Heart left ventricle (tissue), 16 donors: ENCODE measurements around the gene IFFO2. TPM values are rescaled to one million over a fixed set of nuclear protein-coding genes. Genes with fewer than 3 reads are reported as not detected.

Source experiments
- ATAC-seq, 4 donors: fragments of 200-7000 bp; cut with Tn5 transposase; one replicate each; pipeline ENCODE4 v1.9.1; 2020 to 2022; ENCODE audit warnings: moderate library complexity in 4 of 4, mild to moderate bottlenecking in 3 of 4, moderate number of reproducible peaks in 1 of 4
- DNase-seq, 5 donors: peaks; one replicate each; pipeline ENCODE4 v3.0.0-alpha.2; 2020
- H3K27ac ChIP-seq, 12 donors: fragments of 200-600 bp; sonication (generic) in 4 of 12; one replicate each; pipeline versions ENCODE4 v1.5.0 to v1.8.0; 2016 to 2022; ENCODE audit warnings: mild to moderate bottlenecking in 2 of 12
- H3K27me3 ChIP-seq, 9 donors: fragments of 200-600 bp; sonication (generic) in 2 of 9; one replicate each; pipeline versions ENCODE4 v1.5.1 to v1.8.0; 2016 to 2022; ENCODE audit warnings: mild to moderate bottlenecking in 3 of 9
- H3K36me3 ChIP-seq, 9 donors: fragments of 200-600 bp; sonication (generic) in 2 of 9; one replicate each; pipeline versions ENCODE4 v1.5.0 to v1.8.0; 2018 to 2022; ENCODE audit warnings: mild to moderate bottlenecking in 2 of 9
- H3K4me1 ChIP-seq, 12 donors: fragments of 200-600 bp; sonication (generic) in 4 of 12; one replicate each; pipeline versions ENCODE4 v1.5.0 to v1.8.0; 2016 to 2022; ENCODE audit warnings: mild to moderate bottlenecking in 3 of 12
- H3K4me3 ChIP-seq, 12 donors: fragments of 200-600 bp; sonication (generic) in 4 of 12; one replicate each; pipeline versions ENCODE4 v1.5.0 to v1.8.0; 2017 to 2022; ENCODE audit warnings: mild to moderate bottlenecking in 9 of 12, moderate library complexity in 4 of 12
- H3K9me3 ChIP-seq, 12 donors: fragments of 200-600 bp; sonication (generic) in 4 of 12; one replicate each; pipeline versions ENCODE4 v1.5.0 to v1.8.0; 2016 to 2022; ENCODE audit warnings: mild to moderate bottlenecking in 1 of 12
- POLR2A ChIP-seq, 2 donors: fragments of 450-650 bp; IDR thresholded peaks; one replicate each; pipeline ENCODE4 v1.6.1; 2017; ENCODE audit warnings: antibody characterized with exemption in 2 of 2, mild to moderate bottlenecking in 2 of 2, moderate library complexity in 2 of 2
- WGBS, 4 donors: extraction: QIAGEN DNeasy Blood & Tissue Kit in 2 of 4; methylation state at CpG; one replicate each; pipeline versions ENCODE4 v1.1.5 to v1.1.7; 2013 to 2018; 5-methylcytosine and 5-hydroxymethylcytosine counted together
- intact Hi-C, 10 donors: fragments of 100-400 bp; cut with DNase I; formaldehyde crosslinking; loops; one replicate each; pipeline versions ENCODE4 v1.11.1 to v1.14.2; 2022
- polyA plus RNA-seq, 2 donors: library from polyadenylated mRNA; stranded (reverse); fragments of 200-250 nt; gene quantifications; one replicate each; pipeline ENCODE4 v1.2.3, GENCODE V29; 2013
- total RNA-seq, 9 donors: library from RNA; depleted of rRNA in 2 of 9; stranded (reverse); fragments of >200 nt in 2 of 9; fragmentation: NEBNext Ultra II Directional in 3 of 9; extraction: Animal tissue kit (Norgen Biotek cat#: 25700) in 3 of 9; gene quantifications; one replicate each; pipeline versions ENCODE4 v1.1.0 to v1.2.4, GENCODE V29; 2016 to 2023
- TF ChIP-seq, protein P1 (sequence below), 12 donors: fragments of 200-600 bp; sonication (generic) in 4 of 12; IDR thresholded peaks; one replicate each; pipeline versions ENCODE4 v1.5.0 to v1.8.0; 2018 to 2022; ENCODE audit warnings: antibody characterized with exemption in 12 of 12, mild to moderate bottlenecking in 5 of 12
- donor health status: ischemic (EF 13 %, LVEDD 7.1; RV severe dilation, severe dysfunction).
- donor health status: healthy with polysubstance abuse.
- donor health status: DM: no; HTN: yes; CAD: no.
- donor health status: DM: no; HTN: no; CAD: no.
- donor health status: ischemic (EF 25% LVEDD 6.9; RV normal size, moderate dysfunction).
- donor health status: ischemic (EF 25% LVEDD 5.7; RV mildly dilated, moderate dysfunction).
- donor health status: healthy.
- donor health status: DM: yes; HTN: yes; CAD: no.
- donor health status: ischemic (EF 35%, LVEDD 5.7; RV mildly dilated, moderate dysfunction).
- donor health status: nonischemic (EF 11% LVEDD 7.7; RV severe dilation, severe dysfunction).
- donor health status: DM: yes; HTN: yes; CAD: no.
- donor health status: PGD.
- donor health status: ischemic (EF 29% LVEDD 5.4; RV normal size, mild dysfunction).
- donor health status: nonischemic (EF 23%, LVEDD 6.1; RV moderate dilation, normal function).

IFFO2 gene
- total and polyA plus RNA-seq, 11 donors = 2.5 to 9.0 (median 4.9) TPM

DNA sequence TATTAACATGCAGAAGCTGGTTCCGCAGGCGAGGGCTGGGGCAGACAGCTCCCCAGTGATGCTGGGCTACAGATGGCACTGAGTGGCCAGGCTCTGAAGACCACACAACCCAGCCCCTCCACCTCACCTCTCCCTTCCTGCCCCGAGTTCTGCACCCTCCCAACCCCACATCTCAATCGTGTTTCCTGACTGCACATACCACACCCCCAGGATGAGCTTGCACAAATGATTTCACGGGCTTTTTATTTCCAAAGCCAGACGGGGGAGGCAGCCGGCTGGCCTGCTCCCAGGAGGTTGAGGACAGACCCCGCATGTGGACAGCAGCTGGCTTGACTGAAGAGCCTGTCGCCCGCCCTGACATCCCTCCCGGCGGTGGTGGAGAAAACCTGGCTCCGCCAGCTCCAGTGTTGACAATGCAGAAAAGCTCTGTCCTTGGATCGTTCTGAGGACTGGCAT is 32.7 kb downstream of the IFFO2 start:
- H3K4me3 ChIP-seq = peak overlapping the region in 2 of 12 donors; percentile 4 to 6
- WGBS, 4 donors = 27 to 52% (median 41%) methylated on average over 10 to 14 of the region's 14 CpGs
- no peaks in the 10 kb centered on the region for H3K27me3 ChIP-seq
- intact Hi-C loops = loop anchor here in 6 of 10 donors (2.0 to 5.0 kb wide), 6 partner anchors 17 to 34 kb away; partner anchors contain the start of gene IFFO2 (in 3 of the 6)
- peaks cover 0 to 15% (median 6%) of the 10 kb centered on the region in 9 donors for H3K36me3 ChIP-seq
- no peaks in the 10 kb centered on the region for H3K9me3 ChIP-seq
- peak overlapping the region; percentile 57 to 97 (median 92) for H3K27ac ChIP-seq
- DNase-seq (peak in 4 of 5 donors; percentile 52 to 67 (median 59)), ATAC-seq (peak in 2 of 4 donors; percentile 3 to 43)
- TF ChIP-seq, protein P1, sequence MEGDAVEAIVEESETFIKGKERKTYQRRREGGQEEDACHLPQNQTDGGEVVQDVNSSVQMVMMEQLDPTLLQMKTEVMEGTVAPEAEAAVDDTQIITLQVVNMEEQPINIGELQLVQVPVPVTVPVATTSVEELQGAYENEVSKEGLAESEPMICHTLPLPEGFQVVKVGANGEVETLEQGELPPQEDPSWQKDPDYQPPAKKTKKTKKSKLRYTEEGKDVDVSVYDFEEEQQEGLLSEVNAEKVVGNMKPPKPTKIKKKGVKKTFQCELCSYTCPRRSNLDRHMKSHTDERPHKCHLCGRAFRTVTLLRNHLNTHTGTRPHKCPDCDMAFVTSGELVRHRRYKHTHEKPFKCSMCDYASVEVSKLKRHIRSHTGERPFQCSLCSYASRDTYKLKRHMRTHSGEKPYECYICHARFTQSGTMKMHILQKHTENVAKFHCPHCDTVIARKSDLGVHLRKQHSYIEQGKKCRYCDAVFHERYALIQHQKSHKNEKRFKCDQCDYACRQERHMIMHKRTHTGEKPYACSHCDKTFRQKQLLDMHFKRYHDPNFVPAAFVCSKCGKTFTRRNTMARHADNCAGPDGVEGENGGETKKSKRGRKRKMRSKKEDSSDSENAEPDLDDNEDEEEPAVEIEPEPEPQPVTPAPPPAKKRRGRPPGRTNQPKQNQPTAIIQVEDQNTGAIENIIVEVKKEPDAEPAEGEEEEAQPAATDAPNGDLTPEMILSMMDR (IDR thresholded peaks at IDR 0.05) = no peak
- TF ChIP-seq POLR2A (IDR thresholded peaks at IDR 0.05) = no peak
- H3K4me1 ChIP-seq = peaks cover 21 to 74% (median 62%) of the 10 kb centered on the region in 12 donors

DNA sequence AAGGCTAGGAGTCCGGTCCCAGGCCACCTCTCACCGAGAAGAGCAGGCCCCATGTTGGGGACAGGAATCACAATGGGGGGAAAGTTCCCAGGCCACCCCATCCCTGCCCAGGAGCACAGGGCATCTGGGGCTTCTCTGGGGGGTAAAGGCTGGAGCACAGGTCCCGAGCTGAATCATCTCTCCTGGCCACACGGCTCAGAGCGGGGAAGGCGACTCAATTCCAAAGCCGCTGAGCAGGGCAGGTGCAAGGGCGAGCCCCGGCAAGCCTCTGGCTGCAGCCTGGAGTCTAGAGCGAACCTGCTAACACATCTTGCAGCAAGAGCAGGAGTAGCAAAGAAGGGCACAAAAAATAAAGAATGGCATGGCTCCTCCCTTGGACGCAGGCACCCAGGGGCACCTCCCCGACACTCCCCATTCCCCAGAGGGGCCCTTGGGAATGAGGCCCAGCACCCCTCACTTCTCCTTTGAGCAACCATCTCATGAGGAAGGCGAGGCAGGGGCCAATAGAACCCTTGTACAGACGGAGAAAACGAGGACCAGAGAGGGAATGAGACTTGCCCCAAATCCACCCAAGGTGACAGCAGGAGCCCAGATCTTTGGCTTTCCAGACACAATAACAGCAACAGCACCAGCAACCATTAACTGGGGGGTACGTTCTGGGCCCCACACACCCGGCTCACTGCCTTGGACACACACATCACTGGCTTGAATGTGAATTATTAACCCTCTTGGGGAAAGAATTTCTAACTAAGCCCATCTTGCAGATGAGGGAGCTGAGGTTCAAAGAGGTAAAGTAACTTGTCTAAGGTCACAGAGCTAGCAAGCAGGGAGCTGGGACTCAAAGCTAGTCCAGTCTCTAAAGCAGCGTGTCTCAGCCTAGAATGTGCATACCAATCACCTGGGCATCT is 33.4 kb downstream of the IFFO2 start:
- ATAC-seq (no peak), DNase-seq (no peak)
- no peaks in the 10 kb centered on the region for H3K9me3 ChIP-seq
- H3K27me3 ChIP-seq = no peaks in the 10 kb centered on the region
- H3K4me1 ChIP-seq = peaks cover 18 to 67% (median 57%) of the 10 kb centered on the region in 12 donors
- peak overlapping the region; percentile 57 to 97 (median 92) for H3K27ac ChIP-seq
- peaks cover 0 to 15% (median 8%) of the 10 kb centered on the region in 9 donors for H3K36me3 ChIP-seq
- peak overlapping the region in 7 of 12 donors; percentile 12 to 40 (median 20) for H3K4me3 ChIP-seq
- 63 to 67% (median 65%) methylated on average over 17 to 18 of the region's 18 CpGs for WGBS, 4 donors
- TF ChIP-seq POLR2A (IDR thresholded peaks at IDR 0.05) = no peak
- TF ChIP-seq, protein P1 (IDR thresholded peaks at IDR 0.05) = no peak
- intact Hi-C loops = loop anchor here in 6 of 10 donors (2.0 to 5.0 kb wide), 5 partner anchors 28 to 34 kb away; partner anchors contain the start of gene IFFO2 (in 3 of the 6)

DNA sequence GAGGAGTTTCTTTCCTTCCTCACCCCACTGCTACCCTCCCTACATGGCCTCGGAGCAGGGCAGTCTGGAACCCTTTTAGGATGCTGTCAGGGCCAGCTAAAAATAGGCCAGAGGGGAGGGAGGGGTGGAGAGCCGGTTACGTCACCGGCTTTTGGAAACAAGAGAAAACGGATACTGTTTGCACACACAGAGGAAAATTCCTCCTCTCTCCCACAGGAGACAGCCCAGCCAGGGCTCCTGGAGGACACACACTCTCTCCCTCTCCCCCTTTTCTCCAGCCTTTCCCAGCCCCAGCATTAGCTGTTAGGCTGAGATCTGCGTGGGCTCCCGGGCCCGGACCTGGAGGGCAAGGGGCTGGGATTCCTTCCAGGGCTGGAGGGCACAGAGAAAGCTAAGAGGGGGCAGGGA is 34.2 kb downstream of the IFFO2 start:
- intact Hi-C loops = loop anchor here in 6 of 10 donors (2.0 to 5.0 kb wide), 5 partner anchors 28 to 35 kb away; partner anchors contain the start of gene IFFO2 (in 3 of the 6)
- H3K36me3 ChIP-seq = peaks cover 0 to 15% (median 9%) of the 10 kb centered on the region in 9 donors
- no peaks in the 10 kb centered on the region for H3K9me3 ChIP-seq
- no peaks in the 10 kb centered on the region for H3K27me3 ChIP-seq
- peak overlapping the region; percentile 57 to 97 (median 92) for H3K27ac ChIP-seq
- 2 to 13% (median 5%) methylated on average over 5 to 8 of the region's 8 CpGs for WGBS, 4 donors
- TF ChIP-seq, protein P1 (IDR thresholded peaks at IDR 0.05) = peak in 5 of 12 donors; percentile 15 to 32 (median 19)
- TF ChIP-seq POLR2A (IDR thresholded peaks at IDR 0.05) = peak in 1 of 2 donors; percentile 78
- peak overlapping the region in 8 of 12 donors; percentile 4 to 40 (median 18) for H3K4me3 ChIP-seq
- peaks cover 17 to 59% (median 50%) of the 10 kb centered on the region in 12 donors for H3K4me1 ChIP-seq
- DNase-seq = peak; percentile 83 to 91 (median 90)
- ATAC-seq = peak; percentile 86 to 89 (median 88)
